Breast epithelium (tissue), 4 donors: ENCODE data around the gene NOC3L. TPM values are rescaled to one million over a fixed set of nuclear protein-coding genes. Genes with fewer than 3 reads are reported as not detected.

Experiments used
- DNase-seq, 2 donors: peaks; one replicate each; pipeline ENCODE4 v3.0.0-alpha.2; 2019; ENCODE audit warnings: low spot score in 2 of 2
- H3K27ac ChIP-seq, 2 donors: fragments of 200-600 bp; sonication (generic) in 1 of 2; one replicate each; pipeline ENCODE4 v1.5.1; 2016 to 2019; ENCODE audit warnings: mild to moderate bottlenecking in 1 of 2
- H3K27me3 ChIP-seq, 2 donors: fragments of 200-600 bp; sonication (generic) in 1 of 2; one replicate each; pipeline versions ENCODE4 v1.5.1 to v1.6.0; 2017 to 2019; ENCODE audit warnings: control low read depth in 1 of 2, mild to moderate bottlenecking in 1 of 2
- H3K36me3 ChIP-seq: fragments of 200-600 bp; one replicate; pipeline ENCODE4 v1.5.1; 2019
- H3K4me1 ChIP-seq, 2 donors: fragments of 200-600 bp; sonication (generic); one replicate each; pipeline ENCODE4 v1.5.1; 2016 to 2019; ENCODE audit warnings: control low read depth in 1 of 2
- H3K4me3 ChIP-seq, 3 donors: fragments of 200-600 bp; sonication (generic); 1 replicate in 2 of 3; 2 replicates in 1 of 3; pipeline ENCODE4 v1.5.1; 2016 to 2019; ENCODE audit warnings: mild to moderate bottlenecking in 3 of 3, moderate library complexity in 2 of 3
- H3K9me3 ChIP-seq, 2 donors: fragments of 200-600 bp; sonication (generic) in 1 of 2; one replicate each; pipeline ENCODE4 v1.5.1; 2016 to 2019; ENCODE audit warnings: control low read depth in 1 of 2
- CTCF ChIP-seq, 3 donors: fragments of 450-650 bp; IDR thresholded peaks; one replicate each; pipeline ENCODE4 v1.5.1; 2016 to 2017; ENCODE audit warnings: antibody characterized with exemption in 3 of 3, mild to moderate bottlenecking in 3 of 3, moderate library complexity in 3 of 3
- POLR2A ChIP-seq: fragments of 450-650 bp; IDR thresholded peaks from one replicate; pipeline ENCODE4 v1.6.1; 2016; ENCODE audit warnings: antibody characterized with exemption, mild to moderate bottlenecking, moderate library complexity
- POLR2AphosphoS5 ChIP-seq, 3 donors: sonication (generic); formaldehyde crosslinking; IDR thresholded peaks; one replicate each; pipeline ENCODE4 v1.6.1; 2017; ENCODE audit warnings: antibody characterized with exemption in 3 of 3
- intact Hi-C: fragments of 100-400 bp; cut with DNase I; formaldehyde crosslinking; loops from one replicate; pipeline ENCODE4 v1.15.1; 2023; ENCODE audit warnings: low total_unique reads
- total RNA-seq, 3 donors: library from RNA; depleted of rRNA; stranded (reverse); fragments of >200 nt; gene quantifications; one replicate each; pipeline ENCODE4 v1.1.0, GENCODE V29; 2016

The NOC3L gene
- total RNA-seq, 3 donors from 2014 or later: 14.9 to 26.2 (median 25.6) TPM

GRCh38 chr10:94307046-94307615 is 55.6 kb downstream of the NOC3L start:
- Histone ChIP-seq H3K27me3 (no peaks in the 10 kb centered on the region), H3K9me3 (no peaks in the 10 kb centered on the region), H3K4me3 (no peak overlapping the region), H3K4me1 (no peaks in the 10 kb centered on the region), H3K36me3 (no peaks in the 10 kb centered on the region), H3K27ac (no peak overlapping the region)
- intact Hi-C loops: no loop called here
- no peak for TF ChIP-seq CTCF (IDR thresholded peaks at IDR 0.05)
- TF ChIP-seq POLR2AphosphoS5 (IDR thresholded peaks at IDR 0.05): no peak
- no peak for TF ChIP-seq POLR2A
- DNase-seq: no peak

- no peak overlapping the region for H3K27ac ChIP-seq
- no peaks in the 10 kb centered on the region for H3K9me3 ChIP-seq
- intact Hi-C loops: no loop called here
- no peaks in the 10 kb centered on the region for H3K27me3 ChIP-seq
- H3K36me3 ChIP-seq: no peaks in the 10 kb centered on the region
- H3K4me3 ChIP-seq: no peak overlapping the region
- TF ChIP-seq CTCF (IDR thresholded peaks at IDR 0.05): no peak
- no peak for TF ChIP-seq POLR2AphosphoS5 (IDR thresholded peaks at IDR 0.05)
- no peak for TF ChIP-seq POLR2A
- no peak for DNase-seq
- H3K4me1 ChIP-seq: no peaks in the 10 kb centered on the region
Observed at GRCh38 chr10:94303929-94304328, 58.8 kb downstream of the NOC3L start.

- H3K27me3 ChIP-seq: no peaks in the 10 kb centered on the region
- no peak overlapping the region for H3K27ac ChIP-seq
- H3K4me3 ChIP-seq: no peak overlapping the region
- DNase-seq: no peak
- no peaks in the 10 kb centered on the region for H3K36me3 ChIP-seq
- TF ChIP-seq POLR2A (no peak), POLR2AphosphoS5 (IDR thresholded peaks at IDR 0.05) (no peak), CTCF (IDR thresholded peaks at IDR 0.05) (no peak)
- no peaks in the 10 kb centered on the region for H3K9me3 ChIP-seq
- intact Hi-C loops: no loop called here
- H3K4me1 ChIP-seq: no peaks in the 10 kb centered on the region
Observed at GRCh38 chr10:94300042-94300441, 62.7 kb downstream of the NOC3L start.

GRCh38 chr10:94299417-94299816 is 63.3 kb downstream of the NOC3L start:
- Histone ChIP-seq H3K36me3 (no peaks in the 10 kb centered on the region), H3K27me3 (no peaks in the 10 kb centered on the region), H3K9me3 (no peaks in the 10 kb centered on the region), H3K4me1 (no peaks in the 10 kb centered on the region), H3K27ac (no peak overlapping the region), H3K4me3 (no peak overlapping the region)
- intact Hi-C loops: no loop called here
- DNase-seq: no peak
- TF ChIP-seq POLR2AphosphoS5 (IDR thresholded peaks at IDR 0.05): no peak
- TF ChIP-seq POLR2A: no peak
- TF ChIP-seq CTCF (IDR thresholded peaks at IDR 0.05): no peak

- TF ChIP-seq CTCF (IDR thresholded peaks at IDR 0.05): no peak
- TF ChIP-seq POLR2AphosphoS5 (IDR thresholded peaks at IDR 0.05): no peak
- no peak for TF ChIP-seq POLR2A
- peaks cover 4% of the 10 kb centered on the region in 2 donors for H3K4me1 ChIP-seq
- H3K27me3 ChIP-seq: no peaks in the 10 kb centered on the region
- H3K27ac ChIP-seq: no peak overlapping the region
- DNase-seq: no peak
- intact Hi-C loops: no loop called here
- H3K4me3 ChIP-seq: no peak overlapping the region
- no peaks in the 10 kb centered on the region for H3K9me3 ChIP-seq
- no peaks in the 10 kb centered on the region for H3K36me3 ChIP-seq
Observed at GRCh38 chr10:94294168-94294567, 68.6 kb downstream of the NOC3L start.
